NT2/D1 (cell line): ENCODE results near the gene TSNAXIP1.

ENCODE experiments used
- SUZ12 ChIP-seq: IDR thresholded peaks from 2 replicates; pipeline ENCODE4 v1.6.1; 2011; ENCODE audit not compliant: insufficient read length, insufficient read depth; ENCODE audit errors: extremely low read depth
- YY1 ChIP-seq: IDR thresholded peaks from 2 replicates; pipeline ENCODE4 v1.6.1; 2011; ENCODE audit not compliant: insufficient read length, insufficient read depth
- ZNF274 ChIP-seq: IDR thresholded peaks from 2 replicates; pipeline ENCODE4 v1.6.1; 2011; ENCODE audit warnings: mild to moderate bottlenecking, low read depth, low read length

GRCh38 chr16:67820608-67821259 lies 14.0 kb downstream of the TSNAXIP1 start:
- no peak for TF ChIP-seq ZNF274
- no peak for TF ChIP-seq YY1
- no peak for TF ChIP-seq SUZ12
